GM18907 (cell line): ENCODE measurements around the gene GDAP2.

Experiments used
- ATAC-seq: cut with Tn5 transposase; IDR thresholded peaks from one replicate; pipeline ENCODE4 v1.9.1; 2021; ENCODE audit warnings: mild to moderate bottlenecking, moderate library complexity; ENCODE audit not compliant: unreplicated experiment

GDAP2 gene

DNA sequence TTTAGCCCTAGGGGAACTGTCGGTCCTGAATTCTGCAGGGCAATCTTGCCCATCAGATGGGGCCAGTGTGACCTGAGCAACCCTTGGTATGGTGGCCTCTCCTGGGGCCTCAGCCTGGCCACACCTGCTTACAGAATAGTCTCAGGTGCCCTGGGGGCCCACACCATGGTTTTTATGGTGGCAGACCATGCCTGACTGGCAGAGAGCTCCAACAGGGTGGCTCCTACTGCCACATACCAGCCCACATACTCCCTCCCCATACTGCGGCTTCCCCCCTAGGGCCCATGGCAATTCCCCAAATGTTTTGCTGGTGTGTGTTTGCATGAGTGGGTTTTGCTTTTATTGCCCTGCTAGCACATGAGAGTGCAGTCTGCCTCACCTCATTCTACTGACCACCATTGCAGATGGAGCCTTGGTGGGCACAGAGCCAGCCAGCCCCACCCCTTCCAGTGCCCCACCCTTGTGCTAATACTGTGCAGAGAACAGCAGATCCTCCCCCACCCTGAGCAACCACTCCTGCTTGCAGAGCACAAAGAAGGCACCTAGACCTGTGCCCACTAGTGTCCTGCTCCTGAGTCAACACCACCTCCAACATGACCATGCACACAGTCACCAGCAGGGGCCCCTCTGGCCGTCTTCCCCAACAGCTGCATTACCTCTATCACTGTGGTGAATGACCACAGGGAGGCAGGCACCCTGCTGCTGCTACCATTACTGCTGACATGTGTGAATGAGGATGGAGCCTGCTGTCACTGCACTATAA, 86.8 kb downstream of the GDAP2 start:
- ATAC-seq: no peak

DNA sequence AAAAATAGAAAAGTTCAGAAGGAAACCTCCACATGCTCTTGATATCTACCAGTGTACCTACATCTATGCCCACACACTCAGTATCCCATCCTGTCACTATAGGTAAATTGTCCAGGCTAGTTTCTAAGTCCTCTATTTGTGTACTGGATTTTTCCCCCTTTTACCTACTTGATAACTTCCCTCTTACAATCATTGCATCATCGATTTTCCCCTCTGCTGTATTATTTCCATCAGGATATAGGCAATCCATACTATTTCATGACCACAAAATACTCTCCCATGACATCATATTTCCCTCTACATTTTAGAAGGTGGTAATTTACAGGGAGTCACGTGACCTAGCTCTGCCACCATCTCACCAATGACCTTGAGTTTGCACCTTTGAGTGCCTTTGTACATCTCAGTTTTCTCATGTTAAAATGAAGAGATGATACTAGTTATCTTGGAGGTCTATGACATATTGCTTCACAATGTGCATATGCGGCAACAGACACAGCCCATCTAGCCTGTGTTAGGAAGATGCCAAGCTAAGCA, 88.2 kb downstream of the GDAP2 start:
- ATAC-seq: no peak

DNA sequence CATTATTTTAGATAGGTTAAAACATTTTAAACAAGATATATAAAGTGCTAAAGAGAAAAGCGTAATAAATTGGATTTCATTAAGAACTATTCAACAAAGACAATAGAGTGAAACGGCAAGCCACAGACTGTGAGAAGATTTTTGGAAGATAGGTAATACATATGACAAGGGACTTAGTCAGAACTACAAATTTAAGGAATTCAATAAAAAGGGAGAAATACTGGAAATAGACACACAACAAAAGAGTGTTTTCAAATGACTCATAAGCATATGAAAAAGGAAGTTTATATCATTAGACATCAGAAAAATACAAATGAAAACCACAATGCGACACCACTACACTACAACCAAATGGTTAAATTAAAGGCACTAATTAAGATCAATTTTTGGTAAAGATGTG, 90.5 kb downstream of the GDAP2 start:
- no peak for ATAC-seq

- ATAC-seq: no peak
Measured at GRCh38 chr1:117836069-117836468, 93.4 kb downstream of the GDAP2 start.

DNA sequence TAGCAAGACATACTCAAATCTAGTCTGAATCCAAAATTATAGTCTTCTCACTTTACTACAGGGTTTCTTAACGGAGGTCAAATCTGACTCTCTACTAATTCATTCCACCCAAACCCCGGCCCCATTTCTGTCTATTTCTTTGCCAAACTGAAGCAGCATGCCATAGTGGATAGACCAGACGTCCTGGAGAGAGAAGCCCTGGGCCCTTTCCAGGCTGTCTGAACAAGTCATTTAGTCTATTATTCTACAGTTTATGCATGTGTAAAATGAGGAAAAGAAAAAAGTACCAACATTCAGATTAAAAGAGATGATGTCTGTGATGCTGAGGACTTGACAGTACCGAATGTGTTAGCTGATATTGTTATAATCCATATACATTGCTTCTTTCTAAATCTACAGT, 95.0 kb downstream of the GDAP2 start:
- ATAC-seq: no peak

DNA sequence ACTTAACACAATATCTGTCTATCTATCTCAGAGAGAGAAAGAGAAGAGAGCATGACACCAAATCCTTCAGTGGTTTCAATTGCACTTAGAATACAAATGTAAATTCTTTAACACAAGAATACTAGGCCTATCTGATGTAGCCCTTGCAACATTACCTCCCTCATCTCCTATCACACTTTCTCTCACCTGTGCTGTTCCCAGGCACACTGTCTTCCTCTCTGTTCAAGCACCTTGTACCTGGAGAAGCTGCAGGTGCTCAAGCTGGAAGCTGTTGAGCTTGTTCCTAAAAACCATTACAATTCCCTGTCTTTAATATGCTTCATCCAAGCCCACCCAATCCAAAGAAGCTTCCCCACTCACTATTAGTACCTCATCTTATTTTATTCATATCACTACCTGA, 97.0 kb downstream of the GDAP2 start:
- no peak for ATAC-seq

DNA sequence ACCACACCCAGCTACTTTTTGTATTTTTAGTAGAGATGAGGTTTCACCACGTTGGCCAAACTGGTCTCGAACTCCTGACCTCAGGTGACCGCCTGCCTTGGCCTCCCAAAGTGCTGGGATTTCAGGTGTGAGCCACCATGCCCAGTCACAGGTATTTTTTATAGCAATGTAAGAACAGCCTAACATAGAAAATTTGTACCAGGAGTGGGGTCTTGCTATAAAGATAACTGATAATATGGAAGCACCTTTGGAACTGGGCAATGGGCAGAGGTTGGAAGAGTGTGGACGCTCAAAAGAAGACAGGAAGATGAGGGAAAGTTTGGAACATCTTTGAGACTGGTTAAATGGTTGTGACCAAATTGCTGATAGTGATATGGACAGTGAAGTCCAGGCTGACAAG, 99.2 kb downstream of the GDAP2 start:
- ATAC-seq: no peak

DNA sequence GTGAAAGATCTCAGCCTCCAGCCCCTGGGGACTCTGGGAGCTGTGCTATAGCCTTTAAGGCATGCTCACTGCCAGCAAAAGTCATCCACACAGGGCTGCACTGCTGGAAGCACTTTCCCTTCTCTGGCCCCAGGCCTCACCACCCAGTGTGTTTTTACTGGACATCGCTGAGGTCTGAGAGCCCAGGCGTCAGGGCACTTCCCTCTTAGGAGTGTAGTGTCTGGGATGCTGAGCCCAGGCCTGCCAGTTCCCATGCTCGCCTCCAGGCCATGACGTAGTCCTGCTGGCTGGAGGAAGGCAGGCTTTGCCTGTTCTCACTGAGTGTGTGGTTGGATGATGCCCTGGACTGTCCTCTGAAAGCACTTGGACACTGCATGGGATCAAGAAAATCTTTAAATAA, 101.2 kb downstream of the GDAP2 start:
- no peak for ATAC-seq

GRCh38 chr1:117826540-117827078, 102.8 kb downstream of the GDAP2 start:
- ATAC-seq: no peak

- ATAC-seq: no peak
Measured at GRCh38 chr1:117826119-117826518, 103.3 kb downstream of the GDAP2 start.

- ATAC-seq: no peak
Measured at GRCh38 chr1:117825414-117825813, 104.0 kb downstream of the GDAP2 start.

DNA sequence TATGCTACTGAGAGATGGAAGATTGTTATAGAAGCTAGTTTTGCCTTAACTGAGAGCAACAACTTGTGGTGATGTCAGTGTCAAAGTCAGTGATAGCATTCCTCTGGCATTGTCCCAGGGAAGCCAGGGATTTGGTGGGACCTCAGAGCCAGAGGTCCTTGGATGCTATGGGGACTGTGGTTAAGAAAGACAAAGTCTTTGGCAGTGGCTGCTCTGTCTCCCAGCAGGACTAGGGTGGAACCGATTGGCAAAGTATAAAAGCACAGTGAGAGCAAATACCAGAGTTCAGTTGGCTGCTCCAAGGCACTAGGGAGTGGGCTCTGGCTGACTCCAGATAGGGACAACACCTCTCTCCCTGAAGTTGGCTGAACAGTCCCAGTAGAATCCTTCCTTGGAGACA, 104.8 kb downstream of the GDAP2 start:
- ATAC-seq: no peak

- no peak for ATAC-seq
Measured at GRCh38 chr1:117821774-117822482, 107.5 kb downstream of the GDAP2 start.

DNA sequence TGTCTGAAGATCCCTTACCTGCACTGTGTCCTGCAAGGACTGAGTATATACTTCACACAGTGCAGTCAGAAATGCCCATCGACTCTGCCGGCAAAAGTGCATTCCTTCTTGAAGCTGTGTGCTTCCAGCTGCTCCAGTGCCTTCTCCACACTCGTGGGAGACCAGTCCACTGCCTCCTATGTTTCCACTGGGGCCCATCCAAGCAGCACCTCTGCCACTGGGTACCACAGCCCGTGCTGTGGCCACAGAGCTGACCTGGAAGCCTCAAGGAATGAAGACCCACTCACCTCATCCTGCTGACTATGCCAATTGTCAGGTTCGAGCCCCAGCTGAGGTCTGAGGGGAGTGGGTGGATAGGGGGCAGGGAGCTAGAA, 108.1 kb downstream of the GDAP2 start:
- no peak for ATAC-seq

DNA sequence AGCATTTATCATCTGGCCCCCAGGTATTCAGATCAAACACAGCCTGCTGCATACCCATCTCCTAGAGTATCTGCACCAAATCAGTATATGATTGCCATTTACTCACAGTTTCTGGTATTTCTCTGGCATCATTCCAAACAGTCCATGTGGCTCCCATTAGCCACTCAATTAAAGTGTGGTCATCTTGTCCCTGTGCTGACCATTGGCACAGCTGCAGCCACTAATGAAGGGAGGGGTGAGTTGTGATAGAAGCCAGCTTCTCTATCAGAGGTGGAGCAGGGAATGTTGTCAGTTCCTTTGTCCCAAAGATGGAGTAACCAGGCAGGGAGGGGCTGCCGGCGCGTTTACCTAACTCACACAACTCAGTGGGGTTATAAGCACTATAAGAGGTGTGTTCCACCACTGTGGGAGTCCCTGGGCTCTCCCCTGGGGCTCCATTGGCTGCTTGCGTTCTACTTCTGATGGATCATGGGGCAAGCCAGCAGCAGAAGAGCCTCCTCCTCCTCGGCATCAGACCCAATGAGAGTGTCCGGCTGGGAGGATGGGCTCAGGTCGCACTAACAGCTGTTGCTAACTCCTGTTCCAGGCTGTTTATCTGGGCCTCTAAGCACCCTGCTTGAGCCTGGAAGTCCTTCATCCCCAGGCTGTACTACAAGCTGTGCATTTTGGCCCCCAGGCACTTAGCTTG, 108.6 kb downstream of the GDAP2 start:
- no peak for ATAC-seq

GRCh38 chr1:117820096-117820495, 109.3 kb downstream of the GDAP2 start:
- no peak for ATAC-seq

- no peak for ATAC-seq
Measured at GRCh38 chr1:117819301-117819700, 110.1 kb downstream of the GDAP2 start.

- ATAC-seq: no peak
Measured at GRCh38 chr1:117818456-117818855, 111.0 kb downstream of the GDAP2 start.

GRCh38 chr1:117817629-117818028, 111.8 kb downstream of the GDAP2 start:
- no peak for ATAC-seq

GRCh38 chr1:117815926-117816325, 113.5 kb downstream of the GDAP2 start:
- no peak for ATAC-seq
